DOHH2 (cell line): ENCODE measurements around the gene CLIC4.

Source experiments
- EZH2phosphoT487 ChIP-seq: fragments of 200-600 bp; sonication (generic); IDR thresholded peaks from 2 replicates; pipeline ENCODE4 v1.6.1; 2017; ENCODE audit warnings: borderline replicate concordance, mild to moderate bottlenecking, antibody characterized with exemption, low read length, moderate library complexity, mixed read lengths
- TF ChIP-seq, protein P1 (sequence below): fragments of 200-600 bp; sonication (generic); IDR thresholded peaks from one replicate; pipeline ENCODE4 v1.5.1; 2014; ENCODE audit warnings: antibody characterized with exemption, mild to moderate bottlenecking, low read depth, low read length; ENCODE audit not compliant: poor library complexity, severe bottlenecking

DNA sequence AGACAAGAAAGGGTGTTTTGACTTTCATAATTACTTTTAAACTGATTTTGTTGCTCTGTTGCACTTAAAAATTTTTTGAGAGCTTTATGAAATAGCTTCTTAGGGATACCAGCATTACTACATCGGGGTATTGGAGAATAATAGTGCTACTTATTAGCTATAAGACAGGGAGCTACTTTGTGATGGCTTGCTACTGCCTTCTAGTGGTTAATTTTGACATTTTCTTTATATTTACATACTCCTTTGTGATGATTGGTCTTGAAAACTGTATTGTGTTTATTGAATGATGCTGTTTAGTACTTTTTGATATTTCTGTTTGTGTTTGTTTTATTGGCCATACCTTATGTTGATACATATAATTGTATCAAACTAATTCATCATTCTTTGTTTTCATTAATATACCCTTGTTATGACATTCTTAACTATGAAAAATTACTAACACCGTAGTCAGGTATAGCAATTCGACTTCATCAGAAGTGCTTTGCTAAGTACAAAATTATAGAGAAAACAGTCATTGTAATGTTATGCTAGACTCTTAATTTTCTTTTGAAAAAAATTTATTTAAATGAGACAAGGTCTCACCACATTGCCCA is 85.5 kb downstream of the CLIC4 start:
- TF ChIP-seq, protein P1, sequence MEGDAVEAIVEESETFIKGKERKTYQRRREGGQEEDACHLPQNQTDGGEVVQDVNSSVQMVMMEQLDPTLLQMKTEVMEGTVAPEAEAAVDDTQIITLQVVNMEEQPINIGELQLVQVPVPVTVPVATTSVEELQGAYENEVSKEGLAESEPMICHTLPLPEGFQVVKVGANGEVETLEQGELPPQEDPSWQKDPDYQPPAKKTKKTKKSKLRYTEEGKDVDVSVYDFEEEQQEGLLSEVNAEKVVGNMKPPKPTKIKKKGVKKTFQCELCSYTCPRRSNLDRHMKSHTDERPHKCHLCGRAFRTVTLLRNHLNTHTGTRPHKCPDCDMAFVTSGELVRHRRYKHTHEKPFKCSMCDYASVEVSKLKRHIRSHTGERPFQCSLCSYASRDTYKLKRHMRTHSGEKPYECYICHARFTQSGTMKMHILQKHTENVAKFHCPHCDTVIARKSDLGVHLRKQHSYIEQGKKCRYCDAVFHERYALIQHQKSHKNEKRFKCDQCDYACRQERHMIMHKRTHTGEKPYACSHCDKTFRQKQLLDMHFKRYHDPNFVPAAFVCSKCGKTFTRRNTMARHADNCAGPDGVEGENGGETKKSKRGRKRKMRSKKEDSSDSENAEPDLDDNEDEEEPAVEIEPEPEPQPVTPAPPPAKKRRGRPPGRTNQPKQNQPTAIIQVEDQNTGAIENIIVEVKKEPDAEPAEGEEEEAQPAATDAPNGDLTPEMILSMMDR = peak; percentile 74
- TF ChIP-seq EZH2phosphoT487 = no peak
